HCT116 (cell line): ENCODE results near the gene EBP.

Source experiments
- CTCF ChIP-seq, 3 experiments: fragments of 200-600 bp in 1 of 3; sonication (generic) in 1 of 3; IDR thresholded peaks in 2 of 3; conservative IDR thresholded peaks in 1 of 3; 2 replicates each; pipeline ENCODE4 v1.5.1; 2012 to 2017; ENCODE audit warnings: low read depth in 2 of 3, low read length in 2 of 3, antibody characterized with exemption in 1 of 3, borderline replicate concordance in 1 of 3, control low read depth in 1 of 3, mild to moderate bottlenecking in 1 of 3, mixed read lengths in 1 of 3, mixed run types in 1 of 3, moderate library complexity in 1 of 3; ENCODE audit not compliant: insufficient read depth in 1 of 3
- MAX ChIP-seq: IDR thresholded peaks from 2 replicates; pipeline ENCODE4 v1.6.1; 2012
- SP1 ChIP-seq: IDR thresholded peaks from 2 replicates; pipeline ENCODE4 v1.6.1; 2012; ENCODE audit warnings: low read depth

GRCh38 chrX:48497871-48498270 lies 23.7 kb upstream of the EBP start:
- TF ChIP-seq SP1 (no peak), CTCF (IDR thresholded peaks at IDR 0.05 in 2 of 3, conservative IDR thresholded peaks at IDR 0.05 in 1 of 3; ENCODE audit: borderline replicate concordance in 1 of 3, insufficient read depth in 1 of 3, low read depth in 2 of 3, low read length in 2 of 3) (no peak), MAX (no peak)
